PFSK-1 (cell line): ENCODE measurements around the gene LAT.

Source experiments
- POLR2AphosphoS5 ChIP-seq: IDR thresholded peaks from 2 replicates; pipeline ENCODE4 v1.6.1; 2012; ENCODE audit warnings: low read depth, mild to moderate bottlenecking, control low read depth, low read length, moderate library complexity
- SIN3A ChIP-seq: IDR thresholded peaks from 2 replicates; pipeline ENCODE4 v1.6.1; 2012; ENCODE audit warnings: mild to moderate bottlenecking, low read length, moderate library complexity, borderline replicate concordance; ENCODE audit not compliant: insufficient read depth

DNA sequence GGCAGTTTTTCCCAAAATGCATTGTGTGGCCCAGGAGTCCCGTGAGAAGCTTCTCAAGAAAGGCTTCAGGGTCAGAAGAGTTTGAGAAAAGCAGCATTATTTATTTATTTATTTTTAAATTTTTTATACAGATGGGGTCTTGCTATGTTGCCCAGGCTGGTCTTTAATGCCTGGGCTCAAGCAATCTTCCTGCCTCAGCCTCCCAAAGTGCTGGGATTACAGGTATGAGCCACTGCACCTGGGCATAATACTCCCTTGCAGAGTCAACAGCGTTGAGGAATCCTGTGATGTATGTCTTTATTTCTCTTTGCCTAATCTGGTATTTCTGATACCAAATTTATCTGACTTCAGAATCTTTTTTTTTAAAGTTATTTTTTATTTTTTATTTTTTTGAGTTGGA is 15.2 kb downstream of the LAT start:
- TF ChIP-seq SIN3A (no peak), POLR2AphosphoS5 (no peak)
